TTC549 (cell line): Measurements from ENCODE around the gene LRRC17.

Experiments used
- FAIRE-seq: peaks from 2 replicates; lab custom pipeline; 2012; peaks lifted over from hg19 to GRCh38; lab: Jason Lieb, UNC

LRRC17 gene

GRCh38 chr7:102912742-102913141 lies at the start of gene LRRC17:
TSS of gene LRRC17 (plus strand) at chr7:102913000. CDS start at chr7:102933914, 20,914 bp downstream.
- no peak for FAIRE-seq

- no peak for FAIRE-seq
Observed at GRCh38 chr7:102864958-102865357, 47.8 kb upstream of the LRRC17 start.

GRCh38 chr7:102866535-102867215 lies 46.1 kb upstream of the LRRC17 start:
- no peak for FAIRE-seq

DNA sequence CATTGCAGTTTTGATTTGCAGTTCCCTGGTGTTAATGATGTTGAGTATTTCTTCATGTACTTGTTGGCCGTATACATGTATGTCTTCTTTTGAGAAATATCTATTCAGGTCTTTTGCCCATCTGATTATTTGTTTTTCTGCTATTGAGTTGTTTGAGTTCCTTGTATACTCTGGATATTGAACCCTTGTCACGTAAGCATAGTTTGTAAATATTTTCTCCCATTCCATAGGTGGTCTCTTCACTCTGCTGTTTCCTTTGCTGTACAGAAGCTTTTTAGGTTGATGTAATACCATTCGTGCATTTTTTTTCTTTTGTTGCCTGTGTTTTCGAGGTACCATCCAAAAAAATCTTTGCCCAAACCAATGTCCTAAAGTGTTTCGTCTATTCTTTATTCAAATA lies 43.6 kb upstream of the LRRC17 start:
- FAIRE-seq: no peak

- FAIRE-seq: no peak
Observed at GRCh38 chr7:102872460-102872859, 40.3 kb upstream of the LRRC17 start.

DNA sequence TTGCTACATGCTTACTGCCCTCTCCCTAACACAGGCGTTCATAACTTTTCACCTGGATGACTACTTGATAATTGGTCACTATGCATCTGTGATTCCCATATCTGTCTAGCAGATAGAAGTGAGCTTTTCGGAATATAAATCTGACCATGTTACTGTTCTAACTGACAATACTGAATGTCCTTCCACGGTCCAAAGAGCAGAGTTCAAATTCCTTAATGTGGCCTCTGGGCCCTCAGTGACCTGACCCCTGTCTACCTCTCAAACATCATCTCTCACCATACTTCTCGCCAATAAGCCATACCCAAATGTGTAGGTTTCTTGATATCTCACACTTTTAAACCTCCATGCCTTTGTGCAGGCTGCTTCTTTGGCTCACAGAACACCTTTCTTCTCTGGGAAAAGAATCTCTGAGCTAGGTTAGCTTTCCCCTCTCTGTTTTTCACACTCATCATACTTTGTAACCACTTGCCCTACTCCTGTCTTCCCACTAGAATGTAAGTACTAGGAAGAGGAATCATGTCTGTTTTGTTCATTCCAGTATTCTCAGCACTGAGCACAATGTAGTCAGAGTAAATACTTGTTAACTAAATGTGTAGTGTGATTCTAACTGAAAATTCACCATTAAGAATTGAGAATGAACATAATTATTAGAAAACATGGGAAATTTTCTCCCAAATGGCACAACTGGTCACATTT lies 39.2 kb upstream of the LRRC17 start:
- FAIRE-seq: no peak

- FAIRE-seq: no peak
Observed at GRCh38 chr7:102874166-102874829, 38.5 kb upstream of the LRRC17 start.

- FAIRE-seq: no peak
Observed at GRCh38 chr7:102874966-102875365, 37.8 kb upstream of the LRRC17 start.

GRCh38 chr7:102875700-102876295 lies 37.0 kb upstream of the LRRC17 start:
- no peak for FAIRE-seq

DNA sequence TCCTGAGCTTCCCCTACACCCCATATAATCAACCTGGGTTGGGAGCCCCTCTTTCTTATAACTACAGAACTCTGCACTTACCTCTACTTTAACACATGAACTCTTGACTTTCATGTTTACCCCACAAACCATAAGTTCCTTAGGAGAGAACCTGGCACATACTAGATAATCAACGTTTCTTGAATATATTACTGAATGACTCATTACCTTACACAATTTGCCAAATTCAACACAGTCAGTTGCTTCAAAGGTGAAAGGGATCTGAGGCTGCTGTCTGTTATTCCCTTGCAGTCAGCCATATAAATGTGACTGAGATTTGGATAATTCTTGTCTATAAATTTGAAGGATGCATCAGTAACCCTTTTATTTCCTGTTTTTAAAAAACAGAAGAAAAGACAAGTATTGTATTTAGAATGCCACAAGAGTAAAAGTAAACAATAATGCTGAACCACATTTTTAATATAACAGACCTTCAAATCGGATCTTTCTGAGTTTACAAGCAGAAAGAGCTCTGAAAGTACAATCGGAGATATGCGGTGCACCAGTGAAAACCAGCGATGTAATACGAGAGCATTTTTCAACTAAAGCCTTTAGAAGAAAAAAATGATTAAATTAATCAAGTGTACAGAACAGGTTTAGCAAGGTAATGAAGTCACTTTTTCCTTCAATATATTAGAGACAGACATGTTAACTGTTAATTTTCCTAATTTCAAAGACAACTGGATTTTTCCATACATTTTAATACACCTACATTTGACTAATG lies 29.5 kb upstream of the LRRC17 start:
- FAIRE-seq: no peak

- FAIRE-seq: no peak
Observed at GRCh38 chr7:102888561-102889233, 24.1 kb upstream of the LRRC17 start.

DNA sequence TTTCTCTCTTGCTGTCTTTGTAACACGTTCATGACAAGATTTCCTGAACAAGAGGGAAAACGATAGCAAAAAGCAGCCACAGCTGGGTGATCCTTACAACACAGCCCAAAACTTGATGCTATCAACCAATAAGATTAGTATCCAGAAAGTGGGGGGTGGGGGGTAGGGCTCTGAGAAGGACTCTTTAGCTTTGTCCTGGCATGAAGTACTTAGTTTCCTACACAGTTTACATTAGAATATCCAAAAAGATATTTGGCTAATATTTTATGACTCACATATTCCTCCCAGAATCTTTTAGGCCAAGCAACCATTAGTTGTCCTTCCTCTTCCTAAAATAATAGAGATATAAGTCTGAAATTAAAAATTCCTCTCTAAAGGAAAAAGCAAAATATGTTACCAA lies 22.9 kb upstream of the LRRC17 start:
- FAIRE-seq: no peak

GRCh38 chr7:102890292-102890970 lies 22.4 kb upstream of the LRRC17 start:
- no peak for FAIRE-seq

DNA sequence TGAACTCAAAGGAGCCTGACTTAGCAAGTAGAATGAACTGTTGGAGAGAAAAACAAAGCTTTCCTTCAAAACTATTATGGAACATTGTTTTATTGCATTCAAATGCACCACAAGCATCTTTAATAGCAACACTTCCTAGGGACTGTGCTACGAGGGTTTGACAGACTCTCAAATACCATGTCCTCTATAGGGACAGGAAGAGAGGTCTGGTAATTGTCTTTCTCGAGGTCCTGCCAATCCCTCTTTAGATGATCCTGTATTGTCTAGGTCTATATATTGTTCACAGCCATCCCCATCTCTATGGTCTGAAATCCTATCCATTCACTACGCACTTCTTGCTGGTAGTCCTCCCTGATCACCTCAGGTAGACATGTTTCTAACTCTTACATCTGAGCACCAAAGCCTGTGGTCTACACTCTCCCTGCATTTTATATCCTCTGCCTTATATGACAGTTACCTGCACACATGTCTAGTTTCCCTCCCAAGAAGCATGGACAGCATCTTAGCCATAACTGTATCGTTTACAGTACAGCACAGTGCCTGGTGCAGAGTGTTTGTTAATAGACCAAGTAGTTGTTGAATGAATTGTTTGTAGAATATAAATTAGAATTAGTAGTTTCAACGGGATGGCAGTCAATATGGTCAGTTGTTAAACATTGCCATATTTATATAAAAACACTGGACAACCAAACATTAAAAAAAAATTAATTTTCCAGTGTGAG lies 21.7 kb upstream of the LRRC17 start:
- FAIRE-seq: no peak

DNA sequence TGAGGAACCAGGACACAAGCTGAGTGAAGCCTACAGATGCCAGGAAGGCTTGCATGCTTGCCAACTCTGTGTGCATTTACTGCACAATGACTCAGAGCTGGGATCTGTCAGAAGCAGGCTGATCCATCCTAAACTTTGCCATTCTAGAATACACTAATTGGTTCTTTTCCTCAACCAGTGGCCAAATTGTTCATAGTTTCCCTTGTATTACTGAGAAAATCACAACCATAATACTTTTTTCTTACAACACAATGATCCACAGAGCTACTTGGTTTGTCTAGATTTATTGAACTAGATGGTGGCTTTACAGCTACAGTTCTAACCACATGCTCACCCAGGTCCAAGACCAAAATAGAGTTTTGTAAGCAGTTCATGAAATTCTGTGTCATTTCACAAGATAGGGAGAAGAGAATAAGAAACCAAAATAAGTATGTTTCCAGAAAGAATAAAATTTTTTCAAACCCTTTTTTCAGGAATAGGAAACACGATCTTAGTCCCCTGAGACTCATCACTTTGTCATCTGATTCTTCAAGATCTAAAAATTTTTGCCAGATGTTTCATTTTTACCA lies 21.0 kb upstream of the LRRC17 start:
- FAIRE-seq: no peak

- no peak for FAIRE-seq
Observed at GRCh38 chr7:102892631-102893278, 20.0 kb upstream of the LRRC17 start.

GRCh38 chr7:102895602-102896001 lies 17.2 kb upstream of the LRRC17 start:
- FAIRE-seq: no peak

DNA sequence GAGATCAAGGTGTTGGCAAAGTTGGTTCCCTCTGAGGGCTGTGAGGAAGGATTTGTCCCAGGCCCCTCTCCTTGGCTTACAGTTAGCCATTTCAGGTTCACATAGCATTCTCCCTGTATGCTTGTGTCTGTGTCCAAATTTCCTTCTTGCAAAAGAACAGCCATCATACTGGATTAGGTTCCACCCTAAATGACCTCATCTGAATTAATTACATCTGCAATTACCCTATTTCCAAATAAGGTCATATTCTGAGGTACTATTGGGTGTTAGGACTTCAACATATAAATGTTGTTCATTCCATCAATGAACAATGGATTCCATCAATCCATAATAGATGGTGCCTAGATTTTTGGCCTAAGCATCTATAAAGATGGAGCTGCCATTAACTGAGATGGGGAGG lies 16.2 kb upstream of the LRRC17 start:
- no peak for FAIRE-seq

DNA sequence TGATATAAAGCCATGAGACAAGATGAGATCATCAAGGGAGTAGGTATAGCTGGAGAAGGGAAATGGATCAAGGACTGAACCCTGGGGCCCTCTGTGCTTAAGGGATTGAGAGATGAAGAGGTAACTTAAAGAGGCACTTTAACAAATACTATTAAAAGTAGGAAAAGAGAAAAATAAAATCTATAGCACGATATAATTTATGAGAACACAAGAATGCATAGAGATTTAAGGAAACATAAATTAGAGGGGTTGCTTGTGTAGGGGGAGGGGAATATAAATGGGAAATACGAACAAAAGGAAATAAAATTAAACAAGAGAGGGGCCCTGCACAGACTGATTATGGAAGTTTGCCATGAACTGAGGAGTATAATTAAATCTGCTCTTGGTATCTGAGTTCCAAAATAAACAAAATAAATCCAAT lies 15.6 kb upstream of the LRRC17 start:
- FAIRE-seq: no peak
